Stimulated activated CD4-positive, alpha-beta T cell treated with anti-CD3 and anti-CD28 coated beads, Interleukin-2, amount 100 ng/mL, for 48 hours (primary cell): ENCODE measurements around the gene SIGLECL1.

ENCODE experiments used
- DNase-seq, 2 donors: peaks; one replicate each; pipeline ENCODE4 v3.0.0-alpha.2; 2020

The SIGLECL1 gene

DNA sequence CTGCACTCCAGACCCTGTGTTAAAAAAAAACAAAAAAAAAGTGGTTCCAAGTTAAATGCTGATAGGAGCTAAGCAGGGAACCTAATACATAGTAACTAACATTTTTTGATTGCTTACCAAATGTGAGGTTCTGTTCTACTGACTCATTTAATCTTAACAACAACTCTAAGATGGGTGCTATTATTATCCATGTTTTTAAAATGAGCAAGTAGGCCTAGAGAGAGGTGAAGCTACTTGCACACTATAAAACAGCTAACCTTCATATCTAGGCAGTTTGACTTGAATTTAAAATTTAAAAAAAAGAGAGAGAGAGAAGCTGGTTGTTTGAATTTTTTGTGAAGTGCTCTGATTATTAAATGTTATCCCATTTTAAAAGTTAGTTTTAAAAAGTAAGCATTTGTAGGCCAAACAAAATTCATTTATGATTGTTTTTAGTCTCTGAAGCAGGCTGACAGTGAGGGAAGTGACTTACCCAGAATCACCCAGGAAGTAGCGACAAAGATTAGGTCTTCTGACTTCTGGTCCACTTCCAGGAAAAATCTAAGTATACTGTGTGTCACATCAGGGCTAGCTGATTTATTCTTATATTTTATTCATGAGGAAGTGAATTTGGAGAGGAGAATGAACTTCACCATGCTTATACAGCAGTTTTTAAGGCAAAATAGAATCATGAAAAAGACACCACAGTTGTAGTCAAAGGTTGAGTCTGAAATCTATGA is 2.4 kb downstream of the SIGLECL1 start:
- DNase-seq: no peak

DNA sequence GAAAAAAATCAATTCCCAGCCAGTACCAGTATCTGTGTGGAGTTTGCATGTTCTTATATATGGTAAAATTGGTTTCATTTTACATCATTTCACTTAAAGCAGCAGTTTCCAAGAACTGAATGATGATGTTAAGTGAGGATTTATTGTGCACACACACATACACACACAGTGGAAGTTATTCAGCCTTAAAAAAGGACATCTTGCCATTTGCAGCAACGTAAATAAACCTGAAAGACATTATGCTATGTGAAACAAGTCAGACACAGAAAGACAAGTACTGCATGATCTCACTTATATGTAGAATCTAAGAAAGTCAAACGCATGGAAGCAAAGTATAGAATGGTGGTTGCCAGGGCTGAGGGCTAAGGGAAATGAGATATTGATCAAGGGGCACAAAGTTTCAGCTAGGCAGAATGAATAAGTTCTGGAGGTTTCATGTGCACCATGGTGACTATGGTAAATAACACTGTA is 5.3 kb downstream of the SIGLECL1 start:
- no peak for DNase-seq

DNA sequence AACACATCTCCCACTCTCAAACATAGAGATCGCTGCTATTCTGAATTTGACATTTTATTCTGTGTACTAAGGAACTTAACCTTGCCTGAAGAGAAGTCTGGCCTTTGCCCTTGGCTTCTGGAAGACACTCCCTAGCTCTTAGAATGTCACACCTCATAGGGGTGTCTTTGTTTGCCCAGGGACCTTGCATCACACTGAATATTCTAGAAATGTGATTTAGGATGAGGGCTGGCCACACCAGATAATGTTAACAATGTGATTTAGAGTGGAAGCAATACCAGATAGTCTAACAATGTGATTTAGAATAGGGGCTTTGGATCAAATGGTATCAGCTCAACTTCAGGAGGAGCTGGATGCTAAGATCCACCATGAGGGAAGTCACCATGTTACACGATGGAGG is 6.6 kb downstream of the SIGLECL1 start:
- no peak for DNase-seq

DNA sequence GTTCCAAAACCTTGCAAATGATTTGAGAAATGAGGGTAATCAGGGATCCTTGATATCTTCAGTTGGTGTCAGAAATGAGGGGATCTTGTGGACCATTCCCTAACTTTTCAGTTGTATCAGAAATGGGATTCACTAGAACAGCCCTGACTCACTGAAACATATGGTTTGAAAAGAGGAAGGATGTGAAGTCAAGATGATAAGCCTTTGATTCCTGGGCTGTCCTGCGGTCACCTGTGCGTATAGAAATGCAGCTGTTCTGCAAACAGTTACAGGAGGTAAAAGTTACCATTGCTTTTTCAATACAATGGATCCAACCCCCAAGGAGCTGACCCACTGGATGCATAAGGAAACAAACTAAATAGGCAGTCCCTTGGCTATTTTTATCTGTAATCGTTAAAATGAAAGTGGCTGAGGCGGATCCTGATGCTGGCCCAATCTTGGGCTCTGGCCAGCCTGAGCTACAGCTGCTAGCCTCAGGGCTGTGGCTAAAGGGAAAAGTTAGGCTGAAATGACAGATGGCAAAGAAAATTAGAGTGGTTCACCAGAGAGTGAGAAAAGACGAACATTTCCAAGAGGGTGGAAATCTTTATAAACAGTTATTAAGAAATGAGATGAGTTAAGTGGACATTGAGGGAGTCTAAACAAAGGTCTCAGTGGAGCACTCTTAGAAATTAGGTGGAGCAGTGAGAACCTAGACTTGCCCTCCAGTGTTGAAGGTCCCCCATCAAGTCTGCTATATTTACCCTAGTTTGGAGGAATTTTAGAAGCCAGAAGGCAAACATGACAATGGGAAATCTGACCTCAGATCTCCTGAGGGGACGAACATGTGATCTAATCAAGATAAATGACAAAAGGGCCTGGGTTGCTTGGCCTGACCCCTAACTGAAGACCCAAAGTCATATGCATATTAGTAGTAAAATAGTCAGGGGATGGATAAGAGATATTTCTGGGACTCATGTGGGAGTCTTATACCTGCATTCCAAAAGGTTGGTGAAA is 7.6 kb downstream of the SIGLECL1 start:
- no peak for DNase-seq

DNA sequence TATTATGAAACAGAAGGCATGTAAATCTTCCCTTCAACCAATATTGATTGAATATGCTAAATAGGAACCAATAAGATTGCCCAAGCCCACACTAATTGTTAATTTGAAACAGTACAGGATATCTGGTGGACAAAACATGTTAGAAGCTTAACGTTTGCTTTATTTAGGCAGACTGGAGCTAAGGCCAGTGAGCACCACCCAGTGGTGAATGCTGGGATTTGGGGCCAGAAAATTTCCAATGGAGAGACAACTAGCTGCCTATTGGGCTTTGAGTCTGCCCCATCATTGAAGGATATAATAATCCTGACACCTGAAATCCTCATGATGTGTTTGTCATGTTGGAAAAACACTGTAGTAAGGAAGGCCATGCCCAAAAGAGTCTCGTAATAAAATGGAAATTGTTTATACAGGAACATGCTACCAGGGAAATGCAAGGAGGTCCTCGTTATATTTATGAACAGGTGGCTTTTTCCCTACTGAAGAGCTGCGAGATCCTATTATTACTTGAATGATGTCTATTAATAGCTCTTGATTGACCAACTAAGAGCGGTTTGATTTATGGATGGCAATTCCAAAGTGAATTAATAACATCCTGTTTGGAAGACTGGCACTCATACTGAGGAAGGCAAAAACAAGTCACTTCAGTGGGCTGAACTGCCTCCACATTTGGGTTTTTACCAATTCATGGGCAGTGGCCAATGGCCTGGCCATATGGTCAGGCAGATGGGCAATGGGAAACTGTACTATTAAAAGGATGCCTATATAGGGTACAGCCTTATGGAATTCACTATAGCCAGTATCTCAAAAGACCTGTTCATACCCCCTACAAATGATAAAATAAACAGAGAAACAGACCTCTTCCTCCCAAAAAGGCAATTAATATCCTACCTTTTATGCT is 8.7 kb downstream of the SIGLECL1 start:
- DNase-seq: peak; percentile 39 to 50

DNA sequence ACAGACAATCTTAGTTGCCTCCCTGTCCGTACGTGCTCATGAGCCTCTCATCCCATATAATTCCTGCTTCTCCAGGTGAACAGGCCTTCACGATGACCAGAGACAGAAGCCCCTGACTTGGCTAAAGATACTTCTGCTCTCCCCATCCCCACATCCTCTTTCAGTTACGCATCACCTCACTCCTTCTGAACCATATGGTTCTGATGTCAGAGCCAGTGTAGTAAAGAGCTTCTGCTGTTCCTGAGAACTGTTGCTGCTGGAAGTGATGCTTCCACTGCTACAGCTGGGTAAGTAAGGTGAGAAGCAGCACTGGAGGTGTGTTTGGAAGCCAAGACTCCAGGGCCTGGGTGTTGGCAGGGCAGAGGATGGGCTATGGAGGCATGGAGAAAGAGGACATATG is 12.9 kb downstream of the SIGLECL1 start:
- DNase-seq: no peak

DNA sequence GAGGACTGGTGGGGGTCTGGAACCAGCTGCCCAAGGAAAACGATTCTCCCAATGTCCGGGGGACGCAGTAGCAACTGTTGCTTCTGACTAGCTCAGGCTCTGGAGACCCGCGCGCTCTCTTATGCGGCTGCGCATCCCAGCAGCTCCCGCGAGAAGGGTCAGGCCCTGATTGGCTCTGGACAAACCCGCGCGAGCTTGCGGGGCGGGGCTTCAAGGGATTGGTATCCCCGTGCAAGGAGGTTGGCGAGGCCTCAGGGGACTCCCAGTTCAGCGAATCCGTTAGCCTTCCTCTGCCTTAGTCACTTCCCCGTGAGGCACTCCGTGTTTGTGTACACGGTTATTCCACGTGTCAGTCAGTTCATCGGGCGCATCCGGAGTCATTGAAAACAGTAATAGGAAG is 20.2 kb downstream of the SIGLECL1 start:
- DNase-seq: no peak

DNA sequence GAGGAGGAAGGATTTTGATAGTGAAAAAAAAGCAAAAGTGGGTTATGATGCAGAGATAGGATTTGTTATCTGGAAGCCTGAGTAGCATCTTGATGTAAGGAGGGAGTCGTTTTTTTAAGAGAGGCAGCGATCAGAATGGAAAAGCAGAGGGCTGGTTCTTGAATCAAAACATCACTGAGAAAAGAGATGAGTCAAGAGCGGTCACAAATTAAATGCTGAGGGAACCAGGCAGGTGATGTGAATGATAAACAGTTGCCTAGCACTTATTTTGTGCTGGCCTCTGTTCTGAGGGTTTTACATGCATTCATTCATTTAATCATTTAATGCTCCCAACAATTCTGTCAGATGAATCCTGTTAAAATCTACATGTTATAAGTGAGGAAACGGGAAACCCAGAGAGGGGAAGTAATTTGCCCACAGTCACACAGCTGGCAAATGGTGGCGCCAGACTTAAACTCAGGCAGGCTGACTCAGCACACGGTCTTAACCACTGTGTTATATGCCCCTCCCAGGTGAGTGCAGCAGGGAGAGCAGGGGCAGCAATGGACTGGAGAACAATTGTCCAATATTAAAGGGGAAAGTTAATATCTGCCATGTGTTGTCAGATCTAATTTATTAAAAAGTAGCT is 21.4 kb downstream of the SIGLECL1 start:
- DNase-seq: no peak

DNA sequence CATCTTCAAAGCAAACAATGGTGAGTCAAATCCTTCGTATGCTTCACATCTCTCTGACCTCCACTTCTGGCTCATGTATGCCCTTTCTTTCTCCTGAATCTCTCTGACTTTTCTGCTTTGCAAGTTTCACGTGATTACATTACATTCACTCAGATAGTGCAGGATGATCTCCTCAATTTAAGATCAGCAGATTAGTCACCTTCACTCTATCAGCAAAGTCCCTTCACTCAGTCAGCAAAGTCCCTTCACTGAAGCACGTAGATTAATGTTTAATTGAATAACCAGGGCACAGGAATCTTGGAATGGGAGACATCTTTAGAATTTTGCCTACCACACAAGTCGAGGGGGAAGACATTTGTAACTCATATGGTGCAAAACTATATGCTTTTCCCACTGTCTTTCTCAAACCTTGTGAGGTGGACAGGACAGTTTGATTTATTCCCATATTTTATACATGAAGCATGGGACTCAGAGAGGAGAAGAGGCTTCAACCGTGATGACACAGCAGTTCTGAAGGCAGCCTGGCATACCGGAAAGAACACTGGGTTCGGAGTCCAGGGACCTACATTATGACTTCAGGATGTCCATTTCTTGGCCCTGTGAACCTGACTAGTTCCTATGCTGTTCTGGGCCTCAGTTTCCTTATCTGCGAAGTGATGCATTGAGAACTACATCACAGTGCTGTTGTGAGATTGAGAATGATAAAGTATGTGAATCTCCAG is 23.3 kb downstream of the SIGLECL1 start:
- no peak for DNase-seq

DNA sequence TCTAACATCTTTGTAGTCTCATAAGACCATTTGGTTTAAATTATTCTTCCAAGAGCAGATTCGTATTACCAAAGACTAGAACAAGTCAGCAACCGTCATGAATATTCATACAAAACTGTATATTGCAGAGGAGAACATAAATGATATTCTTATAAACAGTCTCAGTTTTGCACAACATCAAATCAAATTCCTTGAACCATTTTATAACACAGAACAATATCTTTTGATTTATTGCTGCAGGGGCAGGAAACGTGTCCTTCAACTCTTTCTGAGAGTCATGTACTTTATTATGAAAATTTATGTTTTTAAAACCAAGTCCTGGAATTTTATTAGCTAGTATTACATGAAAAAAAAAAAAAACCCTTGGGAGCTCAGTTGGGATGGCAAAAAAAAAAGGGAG is 26.2 kb downstream of the SIGLECL1 start:
- no peak for DNase-seq

DNA sequence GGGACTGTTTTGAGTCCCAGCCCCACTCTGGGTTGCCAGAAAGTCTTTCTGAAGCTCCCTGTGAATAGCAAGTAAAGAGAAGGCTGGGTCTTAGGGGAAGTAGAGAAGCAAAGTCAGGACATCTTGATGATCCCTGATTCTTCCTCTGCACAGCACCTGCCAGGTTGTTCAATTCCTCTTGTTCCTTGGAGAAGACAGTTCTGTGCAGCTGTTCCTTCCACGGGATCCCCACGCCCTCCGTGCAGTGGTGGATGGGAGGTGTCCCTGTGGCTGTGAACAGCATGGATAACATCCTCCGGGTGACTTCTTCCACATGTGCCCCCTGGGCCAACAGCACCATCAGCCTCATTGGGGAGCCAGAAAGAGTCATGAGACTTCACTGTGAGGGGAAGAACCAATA is 31.5 kb downstream of the SIGLECL1 start:
- no peak for DNase-seq

DNA sequence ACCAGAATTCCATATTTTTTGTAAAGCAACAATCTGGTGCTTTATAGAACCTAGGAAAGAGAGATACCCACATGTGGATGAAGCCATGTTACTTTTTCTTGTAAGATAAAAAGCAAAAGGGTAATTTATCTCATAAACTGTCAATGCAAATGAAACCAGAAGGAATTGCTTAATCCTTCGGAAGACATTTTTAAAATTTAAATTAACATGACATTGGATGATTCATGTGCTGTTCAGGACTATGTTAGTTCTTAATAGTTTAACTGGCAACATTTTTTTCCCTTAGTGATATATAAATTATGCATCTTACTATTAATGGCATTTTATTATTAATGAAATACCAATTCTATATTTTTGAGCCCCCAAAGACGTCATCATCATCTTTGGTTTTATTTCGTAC is 34.8 kb downstream of the SIGLECL1 start:
- DNase-seq: no peak

DNA sequence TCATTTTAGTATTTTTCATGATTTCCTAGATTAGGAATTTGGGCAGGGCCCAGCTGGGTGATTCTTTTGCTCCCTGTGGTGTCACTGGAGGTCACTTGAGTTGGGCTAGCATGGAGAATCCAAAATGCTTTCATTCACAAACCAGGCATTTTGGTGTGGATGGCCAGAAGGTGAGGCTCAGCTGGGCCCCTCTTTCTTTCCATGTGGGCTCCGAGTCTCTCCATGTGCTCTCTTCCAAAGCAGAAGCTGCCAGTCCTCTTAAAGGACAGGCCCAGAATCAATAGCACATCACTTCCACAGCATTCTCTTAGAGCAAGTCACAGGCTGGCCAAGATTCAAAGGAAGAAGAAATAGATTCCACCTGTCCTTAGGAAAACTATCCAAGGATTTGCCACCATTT is 38.8 kb downstream of the SIGLECL1 start:
- no peak for DNase-seq

DNA sequence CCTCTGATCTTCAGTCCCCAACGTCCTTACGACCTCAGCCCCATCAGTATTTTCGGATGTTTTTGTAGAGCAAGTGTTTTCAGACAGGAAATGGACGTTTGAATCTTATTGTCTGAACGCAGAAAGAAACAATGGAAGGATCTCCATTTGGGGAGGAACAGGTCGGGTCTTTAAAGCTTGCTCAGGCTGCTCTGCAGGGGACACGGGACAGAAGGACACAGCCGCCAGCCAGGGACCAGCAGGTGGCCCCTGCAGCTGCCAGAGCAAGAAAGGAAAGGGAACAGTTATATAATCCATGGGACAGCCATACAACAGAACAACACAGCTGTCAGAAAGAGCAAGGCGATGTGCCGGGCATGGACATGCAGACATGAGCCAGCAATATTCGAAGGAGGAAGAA is 42.1 kb downstream of the SIGLECL1 start:
- no peak for DNase-seq

DNA sequence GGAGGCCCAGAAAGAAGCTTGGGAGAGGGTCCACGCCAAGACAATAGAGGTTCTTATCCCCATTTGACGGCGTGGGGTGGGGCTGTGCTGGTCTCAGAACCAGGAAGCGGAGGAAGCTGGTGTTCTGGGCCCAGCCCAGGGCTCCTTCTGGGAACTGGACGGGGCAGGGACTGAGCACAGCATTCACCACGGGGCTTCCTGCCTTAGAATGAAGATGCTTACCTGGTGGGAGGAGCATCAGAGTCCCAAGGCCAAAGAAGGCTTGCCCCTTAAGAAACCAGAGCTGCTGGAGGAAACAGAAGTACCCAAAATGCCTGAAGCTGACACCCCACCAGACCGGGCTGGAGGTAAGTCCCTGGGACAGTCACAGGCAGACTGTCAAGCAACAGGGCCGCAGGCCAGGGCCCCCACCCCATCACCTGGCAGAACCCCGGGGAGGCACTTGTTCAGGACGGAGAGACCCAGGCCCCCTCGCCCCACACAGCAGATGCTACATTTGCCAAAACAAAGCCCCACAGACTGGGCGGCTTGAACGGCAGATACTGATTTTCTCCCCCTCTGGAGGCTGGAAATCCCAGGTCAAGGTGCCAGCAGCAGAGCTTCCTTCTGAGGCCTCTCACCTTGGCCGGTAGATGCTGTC is 42.8 kb downstream of the SIGLECL1 start:
- DNase-seq: no peak

DNA sequence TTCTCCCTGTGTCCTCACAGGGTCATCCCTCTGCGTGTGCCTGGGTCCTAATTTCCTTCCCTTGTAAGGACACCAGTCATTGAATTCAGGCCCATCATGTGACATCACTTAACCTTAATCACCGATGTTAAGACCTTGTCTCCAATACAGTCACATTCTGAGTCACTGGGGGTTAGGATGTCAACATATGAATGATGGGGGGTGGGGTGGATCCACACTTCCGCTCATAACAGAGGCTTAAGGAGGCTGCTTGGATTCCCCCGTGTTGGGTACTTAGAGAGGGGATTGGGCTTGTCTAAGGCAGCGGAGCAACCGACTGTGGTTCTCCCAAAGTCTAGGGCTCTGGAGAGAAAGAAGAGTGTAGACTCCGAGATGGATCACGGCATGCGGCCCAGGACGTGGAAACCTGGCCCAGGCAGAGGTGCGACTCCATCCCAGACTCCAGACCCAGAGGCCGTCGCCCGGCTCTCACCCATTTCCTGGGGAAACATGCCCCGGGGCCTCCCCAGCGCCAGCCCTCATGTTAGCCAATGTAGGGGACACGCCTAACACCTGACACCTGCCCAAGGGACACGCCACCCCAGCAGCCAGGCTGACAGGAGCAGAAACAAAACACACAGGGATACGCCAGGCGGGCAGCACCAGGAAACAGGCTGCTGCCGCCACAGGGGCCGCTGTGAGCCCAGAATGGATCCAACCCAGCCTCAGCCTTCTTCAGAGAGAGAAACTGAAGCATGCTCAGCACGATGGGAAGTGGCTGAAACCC is 43.5 kb downstream of the SIGLECL1 start:
- no peak for DNase-seq

DNA sequence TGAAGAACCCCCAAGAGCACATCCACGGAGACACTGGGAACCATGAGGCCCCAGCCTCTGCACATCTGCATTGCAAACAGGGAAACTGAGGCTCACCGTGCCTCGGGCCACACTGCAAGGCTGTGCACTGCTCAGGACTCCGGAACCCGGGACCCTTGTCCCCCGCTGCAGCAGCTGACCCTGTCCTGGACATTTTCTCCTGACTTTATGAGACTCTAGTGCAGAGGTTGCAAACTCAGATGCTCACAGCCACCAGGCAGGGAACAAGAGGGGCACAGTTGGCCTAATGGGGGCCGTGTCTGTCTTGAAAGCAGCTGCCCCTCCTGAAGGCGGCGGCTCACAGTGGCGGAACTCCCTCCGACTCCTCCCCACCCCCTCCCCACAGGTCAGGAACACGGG is 44.1 kb downstream of the SIGLECL1 start:
- DNase-seq: no peak

DNA sequence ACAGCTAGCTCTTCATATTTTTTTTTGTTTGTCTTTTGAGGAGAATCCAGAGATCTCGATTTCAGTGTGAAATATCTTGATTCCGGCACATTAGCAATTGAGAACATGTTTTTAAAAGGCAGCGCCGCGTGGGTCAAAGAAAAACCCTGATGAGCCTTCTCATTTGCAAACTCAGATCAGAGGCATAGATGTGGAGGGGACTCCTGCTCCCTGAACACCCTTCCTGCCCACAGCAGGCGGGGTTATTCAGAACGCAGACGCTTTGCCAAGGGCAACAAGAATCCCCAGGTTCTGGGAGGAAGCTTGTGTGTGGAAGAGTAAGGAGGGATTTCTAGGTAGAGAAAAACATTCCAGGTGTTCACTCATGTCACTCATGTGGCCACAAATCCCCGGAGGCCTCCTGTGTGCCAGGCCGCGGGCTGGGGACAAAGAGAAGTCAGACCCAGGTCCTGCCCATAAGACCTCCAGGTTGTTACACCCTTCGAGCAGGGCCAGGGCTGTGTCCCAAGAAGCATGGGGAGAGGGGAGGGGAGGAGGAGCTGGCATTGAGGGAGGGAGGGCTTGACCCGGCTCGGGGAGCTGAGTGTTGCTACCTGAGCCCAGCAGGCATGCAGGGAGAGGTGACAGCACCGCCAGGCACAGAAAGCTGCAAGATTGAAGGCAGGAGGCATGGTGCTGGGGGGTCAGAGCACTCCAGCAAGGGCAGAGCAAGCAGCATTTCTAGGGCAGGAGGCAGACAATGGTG is 44.7 kb downstream of the SIGLECL1 start:
- DNase-seq: no peak

DNA sequence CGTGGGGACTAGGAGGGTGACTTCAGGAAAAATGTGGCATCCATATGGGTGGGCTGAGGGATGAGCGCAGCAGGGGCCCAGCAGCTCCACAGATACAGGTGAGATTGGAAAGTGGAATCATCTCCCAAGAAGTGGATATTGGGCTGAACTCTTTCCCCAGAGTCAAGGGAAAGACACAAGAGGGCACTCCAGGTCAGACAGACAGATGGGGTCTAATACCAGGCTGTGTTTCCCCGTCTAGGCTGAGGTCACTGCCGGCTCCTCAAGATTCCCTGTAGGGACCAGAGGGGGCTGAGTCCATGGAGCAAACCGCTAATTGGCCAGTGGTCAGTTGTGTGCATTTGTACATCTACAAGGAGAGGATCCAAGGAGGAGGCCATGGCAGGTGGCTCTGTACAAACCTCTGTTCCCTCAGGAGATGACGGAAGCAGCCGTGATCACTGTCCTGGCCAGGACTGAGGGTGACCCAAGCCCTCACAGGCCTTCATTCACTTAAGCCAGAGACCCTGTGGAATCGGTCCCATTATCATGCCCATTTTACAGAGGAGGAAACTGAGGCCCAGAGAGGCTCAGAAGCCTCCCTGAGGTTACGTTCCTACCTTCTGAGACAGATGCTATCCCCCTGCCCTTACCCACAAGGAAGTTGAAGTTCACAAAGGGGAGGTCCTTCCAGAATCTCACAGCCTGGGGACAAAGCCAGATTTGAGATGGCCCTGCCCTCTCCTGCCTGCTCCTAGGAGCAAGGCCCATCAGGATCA is 45.6 kb downstream of the SIGLECL1 start:
- DNase-seq: no peak
